ENCODE results near the gene STK32A. TPM values are rescaled to one million over a fixed set of nuclear protein-coding genes. Genes with fewer than 3 reads are reported as not detected.
A peak's percentile ranks its signal among the peaks of the same experiment; 100 is the strongest.

The STK32A gene
- total RNA-seq, 4 donors from 2014 or later: 0.51 to 2.0 (median 0.97) TPM; not detected in 1

DNA sequence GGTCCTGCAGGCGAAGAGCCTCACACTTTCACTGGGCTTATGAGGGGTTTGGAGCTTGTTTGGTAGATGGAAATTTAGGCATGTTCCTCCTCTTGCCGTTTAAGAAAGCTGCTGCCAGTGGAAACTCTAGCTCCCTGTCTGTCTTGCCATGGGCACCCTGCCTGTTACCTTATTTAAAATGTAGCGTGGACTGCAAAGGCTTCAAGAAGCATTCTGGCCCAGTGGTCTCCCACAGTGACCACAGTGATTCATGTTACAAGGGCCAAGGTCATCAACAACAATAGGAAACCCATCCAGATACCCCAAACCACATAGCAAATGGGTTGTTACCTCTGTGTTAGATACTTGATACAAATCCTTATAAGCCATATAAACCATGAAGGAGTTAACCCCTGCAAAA lies 178.4 kb downstream of the STK32A start:
- H3K27ac ChIP-seq: peak overlapping the region; percentile 79 to 83
- H3K9me3 ChIP-seq: no peaks in the 10 kb centered on the region
- H3K36me3 ChIP-seq: no peaks in the 10 kb centered on the region
- no peaks in the 10 kb centered on the region for H3K27me3 ChIP-seq
- no peak overlapping the region for H3K4me3 ChIP-seq
- intact Hi-C loops (cut with DNase I; ENCODE audit: low total_unique reads): no loop called here
- TF ChIP-seq CTCF (IDR thresholded peaks at IDR 0.05) (no peak), POLR2A (IDR thresholded peaks at IDR 0.05) (no peak)
- no peak for DNase-seq
- peaks cover 0 to 14% of the 10 kb centered on the region in 2 donors for H3K4me1 ChIP-seq

DNA sequence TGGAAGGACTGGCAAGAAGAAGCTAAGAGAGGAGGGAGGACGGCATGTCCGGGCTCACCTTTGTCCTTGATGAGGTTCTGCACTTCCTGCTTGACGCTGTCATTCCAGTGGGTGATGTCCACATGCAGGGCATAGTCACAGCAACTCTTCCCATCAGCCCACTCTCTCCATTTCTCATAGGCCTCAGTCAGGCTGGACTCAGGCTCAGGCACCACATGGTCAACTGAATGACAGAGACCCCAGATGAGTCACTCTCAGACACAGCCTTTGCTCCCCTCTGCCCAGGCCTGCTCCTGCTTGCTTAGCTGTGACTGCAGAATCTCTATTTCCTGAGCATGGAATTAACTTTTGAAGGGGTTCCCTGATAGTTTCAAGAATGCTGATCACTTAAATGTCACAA lies 180.8 kb downstream of the STK32A start:
- Histone ChIP-seq H3K27ac (no peak overlapping the region), H3K4me3 (no peak overlapping the region), H3K9me3 (no peaks in the 10 kb centered on the region), H3K27me3 (no peaks in the 10 kb centered on the region), H3K4me1 (peaks cover 0 to 9% of the 10 kb centered on the region in 2 donors), H3K36me3 (no peaks in the 10 kb centered on the region)
- no peak for TF ChIP-seq POLR2A (IDR thresholded peaks at IDR 0.05)
- no peak for TF ChIP-seq CTCF (IDR thresholded peaks at IDR 0.05)
- intact Hi-C loops (cut with DNase I; ENCODE audit: low total_unique reads): no loop called here
- DNase-seq: no peak

GRCh38 chr5:147417135-147417813 lies 182.4 kb downstream of the STK32A start:
- H3K9me3 ChIP-seq: no peaks in the 10 kb centered on the region
- peak overlapping the region in 1 of 2 donors; percentile 18 for H3K27ac ChIP-seq
- no peak overlapping the region for H3K4me3 ChIP-seq
- no peaks in the 10 kb centered on the region for H3K27me3 ChIP-seq
- no peaks in the 10 kb centered on the region for H3K4me1 ChIP-seq
- peak in 1 of 2 donors; percentile 30 for DNase-seq
- no peaks in the 10 kb centered on the region for H3K36me3 ChIP-seq
- TF ChIP-seq POLR2A (IDR thresholded peaks at IDR 0.05): no peak
- no peak for TF ChIP-seq CTCF (IDR thresholded peaks at IDR 0.05)
- intact Hi-C loops (cut with DNase I; ENCODE audit: low total_unique reads): no loop called here

DNA sequence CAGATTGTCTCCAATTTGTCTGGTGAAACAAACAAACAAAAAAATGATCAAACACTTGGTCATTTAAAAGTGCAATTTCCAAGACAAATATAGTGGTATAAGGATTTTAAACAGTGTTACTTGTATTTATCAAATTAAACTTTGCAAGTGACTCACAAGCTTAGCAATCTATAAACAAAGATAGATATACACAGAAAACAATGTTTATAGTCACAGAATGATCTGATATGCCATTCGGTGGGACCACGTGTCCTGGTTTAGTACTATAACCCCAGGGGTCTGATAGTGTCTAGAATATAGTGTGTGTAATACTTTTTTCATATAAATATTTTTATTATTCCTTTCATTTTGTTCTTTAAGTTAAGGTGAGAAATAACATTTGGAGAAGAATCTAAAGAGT lies 183.8 kb downstream of the STK32A start:
- no peaks in the 10 kb centered on the region for H3K9me3 ChIP-seq
- no peaks in the 10 kb centered on the region for H3K27me3 ChIP-seq
- TF ChIP-seq CTCF (IDR thresholded peaks at IDR 0.05): no peak
- TF ChIP-seq POLR2A (IDR thresholded peaks at IDR 0.05): no peak
- no peaks in the 10 kb centered on the region for H3K36me3 ChIP-seq
- no peak overlapping the region for H3K27ac ChIP-seq
- no peak for DNase-seq
- H3K4me3 ChIP-seq: no peak overlapping the region
- intact Hi-C loops (cut with DNase I; ENCODE audit: low total_unique reads): no loop called here
- H3K4me1 ChIP-seq: no peaks in the 10 kb centered on the region

GRCh38 chr5:147426640-147427327 lies 192.0 kb downstream of the STK32A start:
- H3K4me1 ChIP-seq: peaks cover 3 to 10% of the 10 kb centered on the region in 2 donors
- DNase-seq: no peak
- TF ChIP-seq CTCF (IDR thresholded peaks at IDR 0.05) (no peak), POLR2A (IDR thresholded peaks at IDR 0.05) (no peak)
- H3K27me3 ChIP-seq: no peaks in the 10 kb centered on the region
- intact Hi-C loops (cut with DNase I; ENCODE audit: low total_unique reads): no loop called here
- no peaks in the 10 kb centered on the region for H3K9me3 ChIP-seq
- H3K4me3 ChIP-seq: no peak overlapping the region
- H3K36me3 ChIP-seq: no peaks in the 10 kb centered on the region
- no peak overlapping the region for H3K27ac ChIP-seq

All from uterus (tissue), 4 donors.